Measurements from ENCODE around the gene HOXD9. TPM values are rescaled to one million over a fixed set of nuclear protein-coding genes. Genes with fewer than 3 reads are reported as not detected.
A peak's percentile ranks its signal among the peaks of the same experiment; 100 is the strongest.

The HOXD9 gene
- total RNA-seq, 1 donor from 2014 or later = 0.29 TPM

DNA sequence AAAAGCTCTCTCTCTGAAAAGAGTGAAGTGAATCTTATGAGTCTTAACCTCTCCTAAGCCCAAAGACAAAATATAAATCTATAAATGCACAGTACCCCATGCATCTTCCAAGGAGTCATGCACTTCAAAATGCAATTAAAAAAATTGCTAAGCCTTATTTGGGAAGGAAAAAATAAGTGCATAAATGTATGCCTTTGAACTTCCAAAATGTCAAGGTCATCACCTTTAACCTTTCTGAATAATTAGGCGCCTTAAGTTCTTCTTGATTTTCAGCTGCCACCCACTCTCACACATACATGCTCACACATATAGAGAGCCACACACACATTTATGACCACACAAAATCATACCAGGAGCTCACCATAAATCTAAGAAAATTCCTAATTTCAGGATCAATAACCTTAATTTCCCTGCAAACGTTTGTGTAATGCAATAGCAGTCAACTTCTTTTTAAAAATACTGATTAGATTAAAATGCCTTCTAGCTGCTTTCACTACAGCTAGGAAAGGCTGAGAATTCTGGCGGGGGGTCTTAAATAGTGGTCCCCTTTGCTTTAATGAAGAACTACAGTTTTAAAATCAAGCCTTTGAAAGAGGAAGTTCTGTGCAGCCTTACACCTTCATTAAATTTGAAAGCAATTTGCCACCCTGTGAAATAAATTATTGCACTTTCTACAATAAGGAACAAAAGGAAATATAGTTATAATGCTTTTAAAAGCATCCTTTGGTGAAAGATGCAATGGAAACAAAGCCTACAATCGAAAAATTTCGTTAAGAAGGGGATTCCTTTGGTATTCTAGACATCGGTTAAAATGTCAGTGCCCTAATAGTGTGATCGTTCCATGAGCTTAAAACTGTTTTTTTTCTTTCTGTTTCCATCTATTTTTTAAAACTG is 11.9 kb upstream of the HOXD9 start:
- no peak for DNase-seq (ENCODE audit: low read depth)

DNA sequence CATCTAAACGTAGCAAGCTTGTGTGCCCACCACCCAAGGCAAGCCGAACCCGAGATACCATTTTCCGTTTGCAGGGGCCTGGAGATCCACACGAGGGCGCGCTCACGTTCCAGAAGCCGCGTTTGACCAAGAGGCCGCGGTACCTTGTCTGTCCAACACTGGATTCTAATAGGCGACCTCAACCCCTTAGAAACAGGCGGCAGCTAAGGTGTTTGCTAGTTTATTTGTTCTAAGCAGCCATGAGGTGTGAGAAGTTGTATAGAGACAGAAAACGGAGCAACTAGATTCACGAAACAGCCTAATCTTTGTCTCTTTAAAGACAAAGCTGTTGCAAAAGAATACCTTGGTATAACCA is 11.2 kb upstream of the HOXD9 start:
- peak; percentile 67 for DNase-seq (ENCODE audit: low read depth)

DNA sequence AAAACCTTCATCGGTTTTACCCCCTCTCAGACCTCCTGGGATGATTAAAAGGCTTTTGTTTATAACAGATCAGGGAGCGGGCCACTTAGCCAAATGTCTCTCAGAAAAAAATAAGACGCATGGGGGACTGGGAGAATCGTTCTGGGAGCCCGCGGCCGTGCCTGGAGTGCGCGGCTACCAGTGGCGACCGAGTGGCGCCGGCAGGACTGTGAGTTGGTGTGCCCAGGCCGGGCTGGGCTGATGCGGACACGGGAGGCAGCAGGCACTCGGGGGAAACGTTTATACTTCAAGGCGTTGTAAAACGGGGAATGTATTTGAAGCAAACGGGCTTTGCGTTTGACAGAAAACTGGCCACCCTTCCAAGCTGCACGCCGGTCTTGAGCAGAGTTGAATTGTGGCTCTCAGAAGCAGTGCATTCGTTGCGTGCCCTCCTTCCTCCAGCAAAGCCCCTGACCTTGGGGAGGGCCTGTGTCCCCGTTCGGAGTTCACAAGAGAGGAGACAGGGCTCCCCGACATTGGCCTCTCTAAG is 10.6 kb upstream of the HOXD9 start:
- DNase-seq (ENCODE audit: low read depth) = no peak

DNA sequence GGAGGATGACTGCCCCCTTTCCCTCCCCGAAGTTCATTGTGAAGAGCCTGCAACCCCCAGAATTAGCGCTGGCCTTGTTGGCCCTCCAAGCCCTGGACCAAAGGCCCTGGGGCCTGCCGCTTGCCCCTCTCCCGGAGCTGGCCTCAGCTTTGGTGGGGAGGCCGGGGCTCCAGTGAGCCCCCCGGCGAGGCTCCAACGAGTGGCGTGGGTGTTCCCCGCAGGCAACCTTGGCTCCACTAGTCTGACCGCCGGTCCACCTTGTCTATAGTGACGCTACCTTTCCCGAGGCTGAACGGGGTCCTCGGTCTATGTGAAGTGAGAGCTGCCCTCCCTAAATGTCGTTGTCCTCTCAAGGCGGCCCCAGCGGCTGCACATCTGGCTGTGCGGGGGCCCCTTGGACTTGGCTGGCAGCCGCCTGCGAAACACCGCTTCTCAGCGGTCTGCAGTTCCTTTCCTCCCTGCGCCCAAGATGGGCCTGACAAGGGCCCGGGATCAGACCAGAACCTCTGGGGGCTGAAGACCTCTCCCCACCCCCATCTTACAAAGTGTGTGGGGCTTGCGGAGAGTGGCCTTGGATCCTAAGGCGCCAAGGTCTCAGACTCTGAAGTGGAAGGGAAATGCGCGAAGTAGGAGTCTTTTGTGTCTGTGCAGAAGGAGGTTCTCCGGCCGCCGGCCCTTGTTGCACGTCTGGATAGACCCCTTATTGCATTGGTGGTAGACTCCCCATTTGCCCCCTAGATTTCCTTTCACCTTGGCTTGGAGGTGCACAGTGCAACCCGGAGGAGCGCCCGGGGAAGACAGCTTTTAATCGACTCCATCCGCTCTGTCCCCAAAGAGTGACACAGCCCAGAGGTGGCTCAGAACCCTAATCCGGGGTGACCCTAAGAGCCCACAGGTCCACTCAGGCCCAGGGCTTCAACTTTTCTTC is 9.9 kb upstream of the HOXD9 start:
- no peak for DNase-seq (ENCODE audit: low read depth)

DNA sequence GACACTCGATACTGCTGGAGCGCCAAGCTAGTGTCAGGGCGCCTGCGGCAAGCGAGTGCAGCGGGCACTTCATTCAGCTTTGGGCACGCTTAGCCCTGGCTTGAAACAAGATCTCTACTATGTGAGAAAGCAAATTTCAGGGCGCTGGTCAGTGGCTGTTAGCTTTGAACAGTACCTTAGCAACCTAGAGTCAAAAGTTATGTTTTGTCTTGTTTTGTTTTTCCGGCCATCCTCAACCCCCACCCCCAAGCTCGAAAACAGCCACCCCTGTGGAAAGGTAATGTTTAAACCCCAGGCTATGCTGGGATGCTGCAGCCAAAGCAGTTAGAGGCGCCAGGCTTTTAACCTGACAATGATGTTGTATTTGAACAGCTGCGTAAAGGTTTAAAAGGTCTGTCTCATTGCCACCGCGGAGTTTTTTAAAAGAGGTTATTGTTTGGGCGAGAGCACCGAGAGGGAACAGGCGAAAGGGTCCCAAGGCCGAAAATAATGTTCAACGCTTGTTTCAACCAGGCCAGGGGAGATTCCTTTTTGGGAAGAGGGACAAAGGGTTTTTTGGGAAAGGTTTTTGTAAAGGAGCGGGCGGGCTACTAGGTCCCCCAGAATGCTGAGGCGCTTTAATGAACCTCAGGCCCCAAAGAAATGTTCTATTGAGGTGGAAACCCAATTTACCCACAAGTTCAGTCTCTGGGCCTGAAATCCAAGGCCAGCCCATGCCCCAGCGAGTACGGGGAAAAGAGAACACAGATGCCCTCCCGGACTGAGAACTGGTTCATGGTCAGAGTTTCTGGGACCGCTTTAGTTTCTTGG is 8.2 kb upstream of the HOXD9 start:
- DNase-seq (ENCODE audit: low read depth) = peak; percentile 9

DNA sequence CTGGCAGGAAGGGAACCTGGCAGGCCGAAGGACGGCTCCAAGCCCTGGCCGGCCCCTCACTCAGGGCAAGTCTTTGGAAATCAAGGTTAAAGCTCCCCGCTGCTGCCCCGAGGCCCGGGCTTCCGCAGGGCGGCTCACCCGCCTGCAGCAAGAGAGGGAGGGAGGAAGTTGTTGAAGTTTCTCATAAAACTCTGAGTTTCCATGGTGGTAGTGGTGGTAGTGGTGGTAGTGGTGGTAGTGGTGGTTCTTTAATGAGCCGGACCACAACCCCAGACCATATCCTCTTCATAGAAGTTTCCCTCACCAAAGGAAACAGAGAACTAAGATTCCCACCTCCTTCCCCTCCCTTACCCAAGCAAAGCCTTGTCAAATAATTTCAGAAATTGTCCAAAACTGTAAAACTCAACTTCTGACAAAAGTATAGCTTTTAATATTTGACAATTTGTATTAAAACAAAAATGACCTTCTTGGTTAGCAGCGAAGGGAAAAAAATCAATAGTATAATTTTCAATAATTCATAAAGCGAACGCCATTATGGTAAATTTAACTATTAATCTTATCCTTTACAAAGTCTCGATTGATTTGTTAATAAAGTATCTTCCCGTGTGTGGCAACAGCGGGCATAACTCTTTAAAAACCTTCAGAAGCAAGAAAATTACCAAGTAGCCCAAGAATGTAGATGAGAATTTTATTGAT is 7.4 kb upstream of the HOXD9 start:
- DNase-seq (ENCODE audit: low read depth) = no peak

DNA sequence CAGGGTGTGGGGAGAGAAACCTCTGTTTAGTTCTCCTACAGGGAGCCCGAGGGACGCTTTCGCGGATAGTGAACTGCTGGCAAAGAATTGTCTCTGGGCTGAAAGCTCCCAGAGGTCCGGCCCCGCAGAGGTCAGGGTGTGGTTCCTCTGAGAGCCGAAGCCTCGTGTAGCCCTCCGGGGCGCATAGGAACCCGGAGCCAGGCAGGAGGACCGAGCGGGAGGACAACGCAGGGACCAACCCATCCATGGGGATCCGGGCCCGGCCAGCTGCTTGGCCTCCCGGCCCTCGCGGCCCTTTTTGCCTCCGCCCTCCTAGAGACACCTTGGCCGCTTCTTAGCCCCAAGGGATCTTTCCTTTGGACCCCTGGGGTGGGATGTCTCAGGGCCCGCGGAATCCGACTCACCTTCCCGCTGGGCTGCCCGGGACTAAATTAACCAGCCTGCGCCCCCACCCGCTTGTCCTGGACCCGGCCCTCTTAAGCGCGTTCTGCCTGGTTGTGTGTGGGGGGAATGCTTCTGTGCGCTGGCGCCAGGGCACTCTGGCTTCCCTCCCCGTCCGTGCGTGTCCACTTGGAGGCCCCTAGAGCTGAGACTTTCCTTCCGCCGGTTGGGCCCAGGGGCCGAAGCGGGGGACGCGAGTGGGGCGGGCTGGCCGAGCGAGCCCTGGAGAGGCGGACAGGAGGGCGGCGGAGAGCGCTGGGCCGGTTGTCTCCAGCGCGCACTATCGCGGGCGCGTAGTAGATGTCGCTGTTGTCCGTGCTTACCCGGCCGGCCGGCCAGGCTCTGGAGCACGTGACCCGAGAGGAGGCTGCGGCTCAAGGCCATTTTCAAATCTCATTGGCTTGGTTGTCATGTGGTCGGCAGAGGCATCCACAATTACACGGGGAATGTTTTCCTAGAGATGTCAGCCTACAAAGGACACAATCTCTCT is 6.4 kb upstream of the HOXD9 start, which contains the start of gene HOXD10:
TSS of gene HOXD10 (plus strand) at position 896 of the 931 bp plus-strand sequence. CDS start 56 bp downstream, outside the sequence.
- no peak for DNase-seq (ENCODE audit: low read depth)

DNA sequence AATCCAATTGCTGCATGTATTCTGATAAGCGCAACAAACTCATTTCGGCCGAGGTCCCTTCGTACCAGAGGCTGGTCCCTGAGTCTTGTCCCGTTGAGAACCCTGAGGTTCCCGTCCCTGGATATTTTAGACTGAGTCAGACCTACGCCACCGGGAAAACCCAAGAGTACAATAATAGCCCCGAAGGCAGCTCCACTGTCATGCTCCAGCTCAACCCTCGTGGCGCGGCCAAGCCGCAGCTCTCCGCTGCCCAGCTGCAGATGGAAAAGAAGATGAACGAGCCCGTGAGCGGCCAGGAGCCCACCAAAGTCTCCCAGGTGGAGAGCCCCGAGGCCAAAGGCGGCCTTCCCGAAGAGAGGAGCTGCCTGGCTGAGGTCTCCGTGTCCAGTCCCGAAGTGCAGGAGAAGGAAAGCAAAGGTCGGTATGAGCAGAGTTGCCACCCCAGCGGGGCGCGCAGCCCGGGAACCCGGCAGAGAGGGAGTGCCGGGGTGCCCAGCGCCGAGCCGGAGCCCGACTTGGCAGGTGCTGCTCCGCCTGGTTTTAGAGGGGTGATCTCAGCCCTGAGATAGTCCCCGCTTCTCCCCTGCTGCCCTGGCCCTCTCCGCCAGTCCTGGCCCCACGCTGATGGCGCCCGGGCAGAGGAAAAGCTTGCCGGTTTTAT is 5.2 kb upstream of the HOXD9 start:
- DNase-seq (ENCODE audit: low read depth) = no peak

DNA sequence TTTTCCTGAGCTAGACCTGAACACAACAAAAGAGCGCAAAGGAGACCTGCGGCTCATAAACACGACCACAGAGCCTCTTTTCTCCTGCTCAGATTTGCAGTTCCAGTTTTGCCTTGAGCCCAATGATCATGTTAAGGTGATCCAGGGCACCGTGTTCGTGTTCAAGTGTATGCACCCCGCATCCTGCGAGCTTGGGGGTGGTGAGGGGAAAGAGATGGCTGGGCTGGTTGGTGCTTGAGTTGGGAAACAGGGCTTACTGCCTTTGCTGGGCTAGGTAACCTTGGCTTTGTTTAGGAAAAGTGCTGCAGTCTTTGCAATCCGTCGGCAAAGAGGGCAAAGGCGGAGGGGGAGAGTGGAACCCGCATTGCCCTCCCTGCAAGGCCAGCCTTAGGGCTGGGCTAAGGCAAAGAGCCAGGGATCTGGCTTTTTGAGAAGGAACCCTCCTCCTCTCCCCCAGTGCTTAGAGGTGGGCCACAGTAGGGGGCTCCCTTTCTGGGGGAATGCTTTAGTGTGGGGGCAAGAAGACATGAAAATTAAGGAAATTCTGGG is 4.6 kb upstream of the HOXD9 start:
- no peak for DNase-seq (ENCODE audit: low read depth)

DNA sequence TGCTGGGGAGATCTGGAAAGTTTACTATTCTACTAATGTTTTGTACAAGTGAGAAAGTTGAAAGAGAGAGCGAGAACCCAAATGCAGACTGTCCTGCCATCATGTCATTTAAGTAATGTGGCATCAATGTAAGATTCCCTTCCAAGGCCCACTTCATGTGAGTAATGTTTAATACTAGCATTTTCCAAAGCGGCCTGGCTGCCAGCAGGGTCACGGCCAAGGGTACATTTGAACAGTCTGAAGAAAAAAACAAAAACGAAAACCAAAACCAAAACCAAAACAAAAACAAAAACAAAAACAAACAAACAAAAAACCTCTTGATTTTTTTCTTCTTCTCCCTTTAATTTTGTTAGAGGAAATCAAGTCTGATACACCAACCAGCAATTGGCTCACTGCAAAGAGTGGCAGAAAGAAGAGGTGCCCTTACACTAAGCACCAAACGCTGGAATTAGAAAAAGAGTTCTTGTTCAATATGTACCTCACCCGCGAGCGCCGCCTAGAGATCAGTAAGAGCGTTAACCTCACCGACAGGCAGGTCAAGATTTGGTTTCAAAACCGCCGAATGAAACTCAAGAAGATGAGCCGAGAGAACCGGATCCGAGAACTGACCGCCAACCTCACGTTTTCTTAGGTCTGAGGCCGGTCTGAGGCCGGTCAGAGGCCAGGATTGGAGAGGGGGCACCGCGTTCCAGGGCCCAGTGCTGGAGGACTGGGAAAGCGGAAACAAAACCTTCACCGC is 3.7 kb upstream of the HOXD9 start:
- peak; percentile 23 for DNase-seq (ENCODE audit: low read depth)

DNA sequence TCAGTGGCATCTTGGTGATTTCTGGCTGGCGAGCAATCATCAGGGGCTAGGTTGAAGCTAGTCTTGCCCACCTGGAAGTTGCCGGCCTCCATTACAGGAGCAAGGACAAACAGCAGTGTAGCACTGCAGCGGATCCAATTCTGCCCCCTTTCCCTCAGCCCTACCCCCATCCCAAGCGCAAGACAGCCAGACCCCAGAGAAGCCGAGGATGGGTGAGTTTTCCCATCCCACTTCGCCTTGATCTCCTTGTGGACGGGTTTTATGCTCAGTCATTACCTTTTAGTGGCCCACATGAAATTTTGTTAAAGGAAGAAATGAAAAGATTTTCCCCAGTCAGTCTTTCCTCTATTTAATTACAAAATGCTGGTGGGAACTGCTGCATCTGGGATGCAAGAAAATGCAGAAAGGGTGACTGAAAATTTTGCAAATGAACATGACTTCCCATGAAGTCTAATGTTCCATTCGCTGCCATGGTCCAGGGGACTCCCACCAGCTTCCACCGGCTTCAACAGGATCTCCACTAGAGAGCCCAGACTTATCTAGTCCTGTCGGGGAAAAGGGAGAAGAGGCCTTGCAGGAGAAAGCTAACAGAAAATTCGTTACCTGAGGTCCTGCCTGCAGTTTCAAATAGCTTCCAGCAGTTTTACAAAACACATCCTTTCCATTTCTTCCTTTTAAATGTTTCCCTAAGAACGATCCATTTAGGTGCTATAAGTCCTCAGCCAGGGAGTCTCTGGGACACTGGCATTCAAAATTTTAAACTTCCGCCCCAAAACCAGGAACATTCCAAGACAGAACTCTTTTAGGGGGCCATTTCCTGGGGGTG is 1.9 kb upstream of the HOXD9 start:
- no peak for DNase-seq (ENCODE audit: low read depth)

DNA sequence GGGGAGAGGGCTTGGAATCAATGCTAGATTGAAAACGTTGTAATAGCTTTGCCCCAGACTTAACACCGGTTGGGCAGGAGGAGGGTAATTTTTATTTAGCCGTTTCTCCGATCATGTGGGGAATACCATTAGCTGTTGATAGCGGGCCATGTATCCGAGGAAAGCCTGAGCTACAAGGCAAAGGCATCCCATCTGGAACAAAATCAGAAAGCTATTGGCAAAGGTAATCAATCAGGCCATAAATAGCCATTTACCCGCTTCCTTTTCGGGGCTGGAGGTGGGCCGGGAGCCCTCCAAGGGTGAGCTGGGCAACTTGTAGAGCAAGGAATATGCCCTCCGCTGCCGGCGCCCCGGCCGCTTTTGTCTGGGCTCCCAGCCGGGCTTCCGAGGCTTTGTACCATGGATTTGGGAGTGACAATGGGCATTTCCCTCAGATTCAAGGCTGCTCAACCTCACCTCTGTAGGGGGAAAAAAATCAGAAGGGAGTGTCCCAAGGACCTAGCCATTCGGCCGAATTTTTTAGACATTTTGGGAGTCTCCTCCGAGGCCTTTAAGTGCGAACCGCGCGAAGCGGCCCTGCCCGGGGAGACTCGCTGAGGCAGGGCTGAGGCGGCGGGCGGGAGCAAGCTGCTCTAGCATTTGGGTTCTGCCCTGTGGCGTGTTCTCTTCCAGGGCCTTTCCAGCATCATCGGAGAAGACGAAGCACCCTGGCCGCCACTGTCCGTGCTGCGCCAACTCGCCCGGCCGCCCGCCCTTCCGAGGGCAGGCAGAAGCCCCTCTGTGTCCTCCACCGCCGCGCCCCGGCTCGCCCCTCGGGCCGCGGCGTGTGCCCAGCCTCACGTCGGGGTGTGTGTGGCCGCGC is 1.1 kb upstream of the HOXD9 start:
- no peak for DNase-seq (ENCODE audit: low read depth)

DNA sequence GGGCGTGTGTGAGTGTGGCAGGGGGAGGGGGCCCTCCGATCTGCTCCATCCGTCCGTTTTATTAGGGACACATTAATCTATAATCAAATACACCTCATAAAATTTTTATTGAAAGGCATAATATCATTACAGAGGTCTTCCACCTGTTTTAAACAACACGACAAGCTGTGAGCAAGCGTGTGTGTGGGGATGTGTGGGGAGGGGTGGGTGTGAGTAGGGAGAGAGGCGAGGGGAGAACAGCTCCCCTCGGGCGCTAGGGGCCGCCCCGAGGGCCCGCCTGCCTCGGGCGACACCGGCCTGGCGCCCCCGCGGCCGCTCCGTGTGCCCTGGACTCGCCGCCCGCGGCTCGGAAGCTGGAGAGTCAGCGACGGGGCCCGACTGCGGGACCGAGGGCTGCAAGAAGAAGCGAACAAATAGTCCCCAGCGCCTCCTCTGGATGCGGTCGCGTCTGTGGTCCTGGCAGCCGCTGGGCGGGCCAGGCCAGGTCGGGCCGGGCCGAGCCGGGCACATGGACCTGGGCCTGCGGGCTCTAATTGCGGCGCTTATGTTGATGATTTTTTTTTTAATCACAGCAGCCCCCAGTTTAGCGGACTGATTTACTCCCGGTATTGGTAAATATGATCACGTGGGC is 352 bp upstream of the HOXD9 start:
- peak; percentile 58 for DNase-seq (ENCODE audit: low read depth)

DNA sequence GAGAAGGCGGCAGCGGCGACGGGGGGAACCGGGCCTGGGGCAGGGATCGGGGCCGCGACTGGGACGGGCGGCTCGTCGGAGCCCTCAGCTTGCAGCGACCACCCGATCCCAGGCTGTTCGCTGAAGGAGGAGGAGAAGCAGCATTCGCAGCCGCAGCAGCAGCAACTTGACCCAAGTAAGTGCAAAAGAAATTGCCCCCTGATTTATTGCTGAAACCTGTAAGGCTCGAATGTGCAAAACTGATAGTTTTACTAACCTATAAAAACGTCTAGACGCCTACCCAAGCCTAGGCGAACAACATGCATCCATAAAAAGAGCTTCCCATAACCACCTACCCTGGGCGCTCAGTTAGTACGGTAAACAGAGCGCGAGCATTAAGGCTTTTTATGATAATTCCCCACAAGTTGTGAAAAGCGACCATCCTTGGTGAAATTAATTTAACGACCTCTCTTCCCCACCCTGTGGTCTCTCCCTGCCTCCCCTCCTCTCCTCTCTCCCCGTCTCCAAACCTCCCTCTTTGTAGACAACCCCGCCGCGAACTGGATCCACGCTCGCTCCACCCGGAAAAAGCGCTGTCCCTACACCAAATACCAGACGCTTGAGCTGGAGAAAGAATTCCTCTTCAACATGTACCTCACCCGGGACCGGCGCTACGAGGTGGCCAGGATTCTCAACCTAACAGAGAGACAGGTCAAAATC is 1.0 kb downstream of the HOXD9 start:
- no peak for DNase-seq (ENCODE audit: low read depth)
